CD4-positive, alpha-beta T cell treated with Interleukin-10 for 1 hour (primary cell): Measurements from ENCODE around the gene CAMKMT.

ENCODE experiments used
- DNase-seq: peaks from one replicate; pipeline ENCODE4 v3.0.0-alpha.2; 2020

The CAMKMT gene

GRCh38 chr2:44807201-44808025, 445.7 kb downstream of the CAMKMT start:
- no peak for DNase-seq

GRCh38 chr2:44810892-44811530, 449.3 kb downstream of the CAMKMT start:
- no peak for DNase-seq

- DNase-seq: no peak
Observed at GRCh38 chr2:44813165-44813564, 451.4 kb downstream of the CAMKMT start.

- no peak for DNase-seq
Observed at GRCh38 chr2:44813658-44814057, 451.9 kb downstream of the CAMKMT start.

- no peak for DNase-seq
Observed at GRCh38 chr2:44817256-44817655, 455.5 kb downstream of the CAMKMT start.

- DNase-seq: no peak
Observed at GRCh38 chr2:44817673-44818335, 456.1 kb downstream of the CAMKMT start.

GRCh38 chr2:44819061-44819460, 457.3 kb downstream of the CAMKMT start:
- DNase-seq: no peak

- DNase-seq: no peak
Observed at GRCh38 chr2:44821500-44821899, 459.8 kb downstream of the CAMKMT start.

- no peak for DNase-seq
Observed at GRCh38 chr2:44822174-44822573, 460.4 kb downstream of the CAMKMT start.
